Mesenchymal stem cell (in vitro differentiated cells and primary cell): Measurements from ENCODE around the gene BMAL1.
A peak's percentile ranks its signal among the peaks of the same experiment; 100 is the strongest.

Experiments used
- DNase-seq: peaks from one replicate; pipeline ENCODE4 v3.0.0-alpha.2; 2013
- H2AFZ ChIP-seq: one replicate; pipeline ENCODE4 v1.6.1; 2013; ENCODE audit warnings: low read depth, mild to moderate bottlenecking, control low read depth, inconsistent platforms, low read length, moderate library complexity
- H2AK5ac ChIP-seq: 2 replicates; pipeline ENCODE4 v1.6.1; 2013; ENCODE audit warnings: low read length, moderate library complexity, mild to moderate bottlenecking, inconsistent platforms; ENCODE audit not compliant: severe bottlenecking
- H2BK120ac ChIP-seq: one replicate; pipeline ENCODE4 v1.6.1; 2013; ENCODE audit warnings: low read depth, mild to moderate bottlenecking, inconsistent platforms, low read length, moderate library complexity
- H2BK12ac ChIP-seq, 2 experiments: one replicate each; pipeline ENCODE4 v1.6.1; 2013; ENCODE audit warnings: inconsistent platforms in 2 of 2, low read length in 2 of 2, mild to moderate bottlenecking in 2 of 2, moderate library complexity in 2 of 2, control low read depth in 1 of 2
- H2BK15ac ChIP-seq: one replicate; pipeline ENCODE4 v1.6.1; 2013; ENCODE audit warnings: mild to moderate bottlenecking, low read depth, inconsistent platforms; ENCODE audit not compliant: poor library complexity, severe bottlenecking
- H2BK5ac ChIP-seq: 2 replicates; pipeline ENCODE4 v1.6.1; 2013; ENCODE audit warnings: low read depth, mild to moderate bottlenecking, low read length, control low read depth, inconsistent platforms; ENCODE audit not compliant: poor library complexity, severe bottlenecking
- H3K14ac ChIP-seq, 2 experiments: one replicate each; pipeline ENCODE4 v1.6.1; 2013; ENCODE audit warnings: inconsistent platforms in 2 of 2, low read length in 2 of 2, control low read depth in 1 of 2, mild to moderate bottlenecking in 1 of 2, moderate library complexity in 1 of 2
- H3K18ac ChIP-seq, 2 experiments: one replicate each; pipeline ENCODE4 v1.6.1; 2013; ENCODE audit warnings: inconsistent platforms in 2 of 2, low read length in 2 of 2, control low read depth in 1 of 2, low read depth in 1 of 2, mild to moderate bottlenecking in 1 of 2
- H3K23ac ChIP-seq, 2 experiments: one replicate each; pipeline ENCODE4 v1.6.1; 2013; ENCODE audit warnings: inconsistent platforms in 2 of 2, low read length in 2 of 2, mild to moderate bottlenecking in 2 of 2, moderate library complexity in 2 of 2, control low read depth in 1 of 2
- H3K27ac ChIP-seq: 2 replicates; pipeline ENCODE4 v1.5.1; 2013; ENCODE audit warnings: mild to moderate bottlenecking, moderate library complexity, low read length, control low read depth, inconsistent platforms; ENCODE audit not compliant: poor library complexity, severe bottlenecking
- H3K27me3 ChIP-seq, 2 experiments: 2 replicates each; pipeline versions ENCODE4 v1.6.1 to v1.7.0; 2013; ENCODE audit warnings: low read length in 2 of 2, mild to moderate bottlenecking in 2 of 2, moderate library complexity in 2 of 2, control low read depth in 1 of 2, inconsistent platforms in 1 of 2; ENCODE audit not compliant: control insufficient read depth in 1 of 2, insufficient read depth in 1 of 2
- H3K36me3 ChIP-seq, 2 experiments: 2 replicates each; pipeline versions ENCODE4 v1.6.1 to v1.7.0; 2013; ENCODE audit warnings: low read length in 2 of 2, control low read depth in 1 of 2, inconsistent platforms in 1 of 2, low read depth in 1 of 2, mild to moderate bottlenecking in 1 of 2; ENCODE audit not compliant: insufficient read depth in 2 of 2, control insufficient read depth in 1 of 2
- H3K4ac ChIP-seq, 2 experiments: one replicate each; pipeline ENCODE4 v1.6.1; 2013; ENCODE audit warnings: inconsistent platforms in 2 of 2, low read length in 2 of 2, mild to moderate bottlenecking in 2 of 2, moderate library complexity in 2 of 2, control low read depth in 1 of 2, low read depth in 1 of 2
- H3K4me1 ChIP-seq: 2 replicates; pipeline ENCODE4 v1.6.1; 2013; ENCODE audit warnings: low read depth, low read length, control low read depth; ENCODE audit not compliant: control insufficient read depth, insufficient read depth
- H3K4me2 ChIP-seq: 2 replicates; pipeline ENCODE4 v1.6.1; 2013; ENCODE audit warnings: low read length, mild to moderate bottlenecking, inconsistent platforms; ENCODE audit not compliant: poor library complexity, severe bottlenecking
- H3K4me3 ChIP-seq, 2 experiments: 2 replicates each; pipeline versions ENCODE4 v1.5.1 to v1.7.0; 2013; ENCODE audit warnings: low read length in 2 of 2, mild to moderate bottlenecking in 2 of 2, control low read depth in 1 of 2, low read depth in 1 of 2; ENCODE audit not compliant: insufficient read depth in 1 of 2
- H3K79me1 ChIP-seq: replicated peaks from 2 replicates; pipeline ENCODE4 v1.6.1; 2013; ENCODE audit warnings: mild to moderate bottlenecking, control low read depth, low read length, inconsistent platforms; ENCODE audit not compliant: poor library complexity, severe bottlenecking
- H3K9ac ChIP-seq: 2 replicates; pipeline ENCODE4 v1.7.0; 2013; ENCODE audit warnings: mild to moderate bottlenecking, low read length, moderate library complexity
- H3K9me3 ChIP-seq: 2 replicates; pipeline ENCODE4 v1.7.0; 2013; ENCODE audit warnings: mild to moderate bottlenecking, low read length; ENCODE audit not compliant: control insufficient read depth
- H4K8ac ChIP-seq: one replicate; pipeline ENCODE4 v1.6.1; 2013; ENCODE audit warnings: inconsistent platforms, mild to moderate bottlenecking, low read length, moderate library complexity
- H4K91ac ChIP-seq: one replicate; pipeline ENCODE4 v1.6.1; 2013; ENCODE audit warnings: mild to moderate bottlenecking, low read length, inconsistent platforms
- WGBS: methylation state at CpG from one replicate; pipeline ENCODE4 v1.1.7; 2013; ENCODE audit warnings: mixed read lengths; 5-methylcytosine and 5-hydroxymethylcytosine counted together

Gene BMAL1

DNA sequence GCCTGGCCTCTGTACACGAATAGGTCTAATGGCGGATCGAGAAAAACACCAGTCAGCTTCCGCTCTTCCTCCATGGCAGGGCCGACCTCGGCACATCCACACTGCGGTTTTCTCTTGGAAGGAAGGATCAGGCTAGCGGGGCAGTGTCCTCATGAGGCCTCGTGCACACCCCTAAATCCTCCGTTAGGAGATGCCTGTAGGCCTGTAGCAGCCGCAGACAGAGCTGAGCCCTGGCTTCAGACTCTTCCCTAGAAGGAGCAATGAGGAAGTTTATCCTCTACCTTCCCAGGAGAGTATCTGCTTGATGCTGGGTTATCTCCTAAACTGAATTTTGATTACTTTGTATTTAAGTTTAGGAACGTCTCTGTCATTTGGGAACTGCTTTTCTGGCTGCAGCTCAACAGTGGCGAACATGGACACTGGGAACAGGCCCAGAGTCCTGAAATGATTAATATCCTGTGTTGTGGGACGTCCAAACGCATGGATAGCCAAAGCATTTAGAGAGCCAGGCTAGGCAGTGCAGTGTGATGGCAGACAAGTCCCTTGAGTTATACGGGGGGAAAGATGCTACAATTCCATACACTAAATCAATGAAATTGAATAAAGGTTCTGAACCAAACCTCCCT, 16.5 kb upstream of the BMAL1 start:
- H3K14ac ChIP-seq, result peak overlapping the region in 1 of 2 experiments; percentile 83
- no peaks in the 10 kb centered on the region for H3K9me3 ChIP-seq
- H4K8ac ChIP-seq, result peak overlapping the region; percentile 95
- no peaks in the 10 kb centered on the region for H3K79me1 ChIP-seq
- H2BK120ac ChIP-seq, result peak overlapping the region; percentile 82
- peak overlapping the region; percentile 7 for H3K27ac ChIP-seq
- H3K4me2 ChIP-seq, result peak overlapping the region; percentile 17
- H3K18ac ChIP-seq, result peak overlapping the region; percentile 91 to 96
- H2BK5ac ChIP-seq, result peak overlapping the region; percentile 80
- peak overlapping the region; percentile 93 to 96 for H2BK12ac ChIP-seq
- no peaks in the 10 kb centered on the region for H3K27me3 ChIP-seq
- peaks cover 11% of the 10 kb centered on the region for H3K4me1 ChIP-seq
- H3K4ac ChIP-seq, result peak overlapping the region; percentile 73 to 91
- H2BK15ac ChIP-seq, result peak overlapping the region; percentile 99
- H2AFZ ChIP-seq, result no peak overlapping the region
- peak overlapping the region; percentile 97 for H4K91ac ChIP-seq
- peak overlapping the region; percentile 47 for H2AK5ac ChIP-seq
- peak overlapping the region; percentile 87 for H3K9ac ChIP-seq
- no peak for DNase-seq
- H3K36me3 ChIP-seq, result no peaks in the 10 kb centered on the region
- WGBS, result 69% methylated on average over 16 of the region's 16 CpGs
- peak overlapping the region in 1 of 2 experiments; percentile 15 for H3K4me3 ChIP-seq
- peak overlapping the region in 1 of 2 experiments; percentile 0 for H3K23ac ChIP-seq

DNA sequence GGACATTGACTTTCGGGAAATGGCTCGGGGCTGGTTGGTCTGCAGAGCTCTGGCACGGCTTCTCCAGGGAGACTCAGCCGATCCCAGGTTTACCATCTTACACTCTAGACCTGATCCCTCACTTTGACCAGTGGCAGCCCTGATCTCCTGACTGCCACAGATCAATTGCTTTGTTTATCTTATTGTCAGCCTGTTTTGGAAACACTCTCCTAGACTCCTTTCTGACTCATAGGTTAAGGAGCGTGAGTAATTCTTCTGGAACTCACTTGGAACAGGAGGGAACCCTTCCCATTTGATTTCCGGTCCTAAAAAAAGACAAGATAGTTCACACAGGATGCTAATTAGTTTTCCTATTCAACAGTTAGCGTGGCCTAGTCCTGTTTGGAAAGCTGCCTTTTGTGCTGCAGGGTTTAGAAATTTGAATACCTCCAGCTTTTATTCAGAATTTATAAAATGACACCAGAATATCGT, 16.0 kb upstream of the BMAL1 start:
- H2BK5ac ChIP-seq, result peak overlapping the region; percentile 80
- H3K18ac ChIP-seq, result peak overlapping the region in 1 of 2 experiments; percentile 22
- DNase-seq, result peak; percentile 93
- H3K4me1 ChIP-seq, result peaks cover 11% of the 10 kb centered on the region
- H4K8ac ChIP-seq, result no peak overlapping the region
- H3K23ac ChIP-seq, result no peak overlapping the region
- H3K4me3 ChIP-seq, result peak overlapping the region in 1 of 2 experiments; percentile 15
- H3K14ac ChIP-seq, result no peak overlapping the region
- H3K36me3 ChIP-seq, result no peaks in the 10 kb centered on the region
- H2BK120ac ChIP-seq, result no peak overlapping the region
- H3K4me2 ChIP-seq, result peak overlapping the region; percentile 17
- H3K9me3 ChIP-seq, result no peaks in the 10 kb centered on the region
- peak overlapping the region in 1 of 2 experiments; percentile 14 for H2BK12ac ChIP-seq
- peak overlapping the region; percentile 7 for H3K27ac ChIP-seq
- no peaks in the 10 kb centered on the region for H3K27me3 ChIP-seq
- peak overlapping the region in 1 of 2 experiments; percentile 47 for H3K4ac ChIP-seq
- peak overlapping the region; percentile 81 for H4K91ac ChIP-seq
- H2AFZ ChIP-seq, result no peak overlapping the region
- H3K9ac ChIP-seq, result peak overlapping the region; percentile 87
- H2AK5ac ChIP-seq, result no peak overlapping the region
- WGBS, result 0% methylated on average over 7 of the region's 8 CpGs
- no peaks in the 10 kb centered on the region for H3K79me1 ChIP-seq
- peak overlapping the region; percentile 46 for H2BK15ac ChIP-seq

DNA sequence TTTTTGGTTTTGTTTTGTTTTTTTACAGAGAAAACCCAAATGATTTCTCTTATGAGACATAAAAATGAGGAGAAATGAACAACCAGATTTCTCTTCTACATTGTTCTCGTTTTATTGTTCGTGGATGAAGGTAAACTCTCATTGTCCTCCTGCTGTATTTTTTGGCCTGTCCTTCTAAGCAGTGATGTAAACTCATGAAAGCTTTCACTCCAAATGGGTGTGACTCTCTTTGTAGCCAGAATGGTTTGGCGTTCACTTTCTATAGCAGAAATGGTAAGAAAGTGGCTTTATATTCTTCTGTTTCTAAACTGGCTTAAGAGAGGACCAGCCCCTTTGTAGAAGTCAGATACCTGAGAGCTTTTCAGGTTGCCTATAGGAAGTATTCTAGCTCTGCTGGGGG, 15.5 kb upstream of the BMAL1 start:
- Histone ChIP-seq H2BK120ac (no peak overlapping the region), H3K4me2 (no peak overlapping the region), H3K14ac (no peak overlapping the region), H2BK12ac (no peak overlapping the region), H3K9me3 (no peaks in the 10 kb centered on the region), H2AFZ (no peak overlapping the region), H4K8ac (no peak overlapping the region), H3K4me1 (peaks cover 11% of the 10 kb centered on the region), H2BK5ac (no peak overlapping the region), H3K18ac (no peak overlapping the region), H3K9ac (peak overlapping the region; percentile 87), H3K27ac (peak overlapping the region; percentile 56), H2BK15ac (no peak overlapping the region), H3K4me3 (peak overlapping the region in 1 of 2 experiments; percentile 15), H3K23ac (no peak overlapping the region), H3K36me3 (no peaks in the 10 kb centered on the region), H2AK5ac (no peak overlapping the region), H3K4ac (peak overlapping the region in 1 of 2 experiments; percentile 73), H3K27me3 (no peaks in the 10 kb centered on the region), H3K79me1 (no peaks in the 10 kb centered on the region), H4K91ac (no peak overlapping the region)
- no peak for DNase-seq
- 69% methylated on average over 3 of the region's 3 CpGs for WGBS

DNA sequence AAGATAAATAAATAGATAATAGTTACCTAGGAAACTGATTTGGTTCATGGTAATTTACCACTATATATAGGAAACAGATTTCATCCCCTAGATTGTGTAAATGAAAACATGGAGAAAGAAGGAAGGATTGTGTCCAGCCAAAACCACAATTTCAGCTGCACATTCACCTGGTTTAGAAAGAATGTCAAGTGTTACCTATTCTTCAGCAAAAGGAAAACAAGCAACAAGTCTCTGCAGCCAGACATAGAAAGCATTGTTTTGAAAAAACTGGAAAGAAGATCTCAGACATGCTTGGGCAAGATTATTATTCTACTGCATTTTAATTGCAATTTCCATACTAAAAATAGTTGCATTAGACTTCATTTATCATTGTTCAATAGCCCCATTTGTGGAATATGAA, 8.8 kb upstream of the BMAL1 start:
- no peak overlapping the region for H3K18ac ChIP-seq

More for the DNA sequence above, 8.8 kb upstream of the BMAL1 start:
- Histone ChIP-seq H2BK5ac (no peak overlapping the region), H3K9ac (no peak overlapping the region), H4K8ac (no peak overlapping the region), H2BK12ac (no peak overlapping the region), H3K79me1 (no peaks in the 10 kb centered on the region), H3K14ac (no peak overlapping the region), H3K36me3 (no peaks in the 10 kb centered on the region), H4K91ac (no peak overlapping the region), H3K4ac (no peak overlapping the region), H2AK5ac (no peak overlapping the region), H3K9me3 (no peaks in the 10 kb centered on the region), H3K27ac (no peak overlapping the region), H2BK120ac (no peak overlapping the region), H2BK15ac (no peak overlapping the region), H3K27me3 (peaks cover 0 to 7% of the 10 kb centered on the region in 2 experiments), H3K4me1 (peaks cover 1% of the 10 kb centered on the region), H3K4me3 (no peak overlapping the region), H3K4me2 (no peak overlapping the region), H3K23ac (no peak overlapping the region), H2AFZ (no peak overlapping the region)
- no peak for DNase-seq
